H1 (cell line): ENCODE results near the gene NDUFB6. TPM values are rescaled to one million over a fixed set of nuclear protein-coding genes. Genes with fewer than 3 reads are reported as not detected.

Experiments used
- CTCF ChIA-PET: fragments of 300-600 bp; sonication (Branson Sonifier 250); formaldehyde crosslinking; loops from one replicate; lab custom pipeline; 2021; ENCODE audit not compliant: partially characterized antibody; lab: Charles Lee
- POLR2A ChIA-PET: fragments of 300-600 bp; sonication (Branson Sonifier 250); formaldehyde crosslinking; loops from one replicate; lab custom pipeline; 2021; ENCODE audit warnings: inconsistent platforms; ENCODE audit not compliant: partially characterized antibody; lab: Charles Lee
- DNase-seq, 2 experiments: peaks; one replicate each; pipeline versions ENCODE4 v3.0.0 to v3.0.0-alpha.2; 2010 to 2022; ENCODE audit warnings: low spot score in 2 of 2, low read depth in 1 of 2, mixed read lengths in 1 of 2
- FAIRE-seq: peaks from 2 replicates; lab custom pipeline; 2011; peaks lifted over from hg19 to GRCh38; lab: Jason Lieb, UNC
- H2AFZ ChIP-seq: 2 replicates; pipeline ENCODE4 v1.8.1; 2012; ENCODE audit warnings: low read length, inconsistent platforms
- H2AK5ac ChIP-seq: 2 replicates; pipeline ENCODE4 v1.6.1; 2013; ENCODE audit warnings: low read depth, low read length
- H2BK120ac ChIP-seq: replicated peaks from 2 replicates; pipeline ENCODE3; 2013; ENCODE audit warnings: low read depth, low read length, inconsistent platforms
- H2BK12ac ChIP-seq: 2 replicates; pipeline ENCODE4 v1.6.1; 2013; ENCODE audit warnings: low read depth, low read length
- H2BK15ac ChIP-seq: 2 replicates; pipeline ENCODE4 v1.6.1; 2013; ENCODE audit warnings: low read length
- H2BK20ac ChIP-seq: 2 replicates; pipeline ENCODE4 v1.6.1; 2013; ENCODE audit warnings: low read length
- H2BK5ac ChIP-seq: 2 replicates; pipeline ENCODE4 v1.6.1; 2013; ENCODE audit warnings: low read depth, low read length
- H3K14ac ChIP-seq: 2 replicates; pipeline ENCODE4 v1.6.1; 2013; ENCODE audit warnings: inconsistent platforms; ENCODE audit not compliant: insufficient read length
- H3K18ac ChIP-seq: 2 replicates; pipeline ENCODE4 v1.6.1; 2013; ENCODE audit warnings: low read length; ENCODE audit errors: extremely low read depth
- H3K23ac ChIP-seq: 2 replicates; pipeline ENCODE4 v1.6.1; 2013; ENCODE audit warnings: inconsistent platforms; ENCODE audit not compliant: insufficient read length
- H3K23me2 ChIP-seq: 2 replicates; pipeline ENCODE4 v1.6.1; 2013; ENCODE audit warnings: low read depth, low read length
- H3K27ac ChIP-seq: 2 replicates; pipeline ENCODE4 v1.6.1; 2011; ENCODE audit warnings: low read depth, low read length, inconsistent platforms
- H3K27me3 ChIP-seq, 4 experiments: replicated peaks in 1 of 4; 1 replicate in 1 of 4; 2 replicates in 3 of 4; pipeline versions ENCODE4 v1.6.1 to v1.8.1; 2011 to 2013; ENCODE audit warnings: low read length in 3 of 4, mild to moderate bottlenecking in 3 of 4, inconsistent platforms in 2 of 4, mixed read lengths in 2 of 4, moderate library complexity in 1 of 4; ENCODE audit not compliant: control insufficient read depth in 3 of 4, insufficient read depth in 3 of 4; ENCODE audit errors: extremely low read depth in 1 of 4
- H3K36me3 ChIP-seq, 4 experiments: 2 replicates each; pipeline versions ENCODE4 v1.6.1 to v1.8.1; 2011 to 2013; ENCODE audit warnings: mild to moderate bottlenecking in 4 of 4, low read length in 3 of 4, moderate library complexity in 2 of 4, control low read depth in 1 of 4, inconsistent platforms in 1 of 4; ENCODE audit not compliant: insufficient read depth in 4 of 4, control insufficient read depth in 2 of 4
- H3K4ac ChIP-seq: replicated peaks from 2 replicates; pipeline ENCODE3; 2013; ENCODE audit warnings: low read length, low read depth, mixed read lengths, inconsistent platforms; ENCODE audit not compliant: insufficient read length
- H3K4me1 ChIP-seq, 4 experiments: replicated peaks in 1 of 4; 1 replicate in 1 of 4; 2 replicates in 3 of 4; pipeline versions ENCODE4 v1.6.1 to v1.8.1; 2011 to 2013; ENCODE audit warnings: low read length in 3 of 4, inconsistent platforms in 2 of 4, mixed read lengths in 1 of 4; ENCODE audit not compliant: insufficient read depth in 4 of 4, control insufficient read depth in 3 of 4
- H3K4me2 ChIP-seq, 2 experiments: 2 replicates each; pipeline versions ENCODE4 v1.6.1 to v1.8.1; 2011 to 2013; ENCODE audit warnings: low read depth in 2 of 2, low read length in 2 of 2, control low read depth in 1 of 2, inconsistent platforms in 1 of 2, mild to moderate bottlenecking in 1 of 2; ENCODE audit not compliant: insufficient read depth in 1 of 2
- H3K4me3 ChIP-seq, 4 experiments: fragments of 200-600, 300-600 bp in 1 of 4; sonication (generic), shearing (Covaris generic), sonication (Bioruptor Twin) in 1 of 4; 2 replicates each; pipeline versions ENCODE4 v1.5.1 to v1.8.1; 2011 to 2016; ENCODE audit warnings: low read length in 4 of 4, low read depth in 3 of 4, control low read depth in 2 of 4, inconsistent platforms in 2 of 4, mild to moderate bottlenecking in 2 of 4, mixed read lengths in 1 of 4, moderate library complexity in 1 of 4; ENCODE audit not compliant: insufficient read depth in 2 of 4; ENCODE audit errors: extremely low read depth in 1 of 4
- H3K56ac ChIP-seq: replicated peaks from 2 replicates; pipeline ENCODE3; 2013; ENCODE audit warnings: low read depth, mild to moderate bottlenecking, mixed read lengths, low read length, inconsistent platforms; ENCODE audit not compliant: insufficient read length
- H3K79me1 ChIP-seq: 2 replicates; pipeline ENCODE4 v1.6.1; 2013; ENCODE audit warnings: low read depth, low read length, control low read depth
- H3K79me2 ChIP-seq, 2 experiments: 2 replicates each; pipeline versions ENCODE4 v1.6.1 to v1.8.1; 2012 to 2013; ENCODE audit warnings: low read length in 2 of 2, mild to moderate bottlenecking in 2 of 2, inconsistent platforms in 1 of 2; ENCODE audit not compliant: insufficient read depth in 2 of 2, control insufficient read depth in 1 of 2
- H3K9ac ChIP-seq, 4 experiments: replicated peaks in 1 of 4; 1 replicate in 1 of 4; 2 replicates in 3 of 4; pipeline versions ENCODE4 v1.6.1 to v1.8.1; 2011 to 2013; ENCODE audit warnings: low read depth in 3 of 4, low read length in 3 of 4, control low read depth in 2 of 4, mild to moderate bottlenecking in 2 of 4, moderate library complexity in 2 of 4, inconsistent platforms in 1 of 4; ENCODE audit errors: extremely low read depth in 1 of 4
- H3K9me3 ChIP-seq, 2 experiments: 2 replicates each; pipeline versions ENCODE4 v1.6.1 to v1.8.1; 2012 to 2013; ENCODE audit warnings: mild to moderate bottlenecking in 2 of 2, moderate library complexity in 2 of 2, control low read depth in 1 of 2, inconsistent platforms in 1 of 2, low read depth in 1 of 2, low read length in 1 of 2, mixed read lengths in 1 of 2; ENCODE audit not compliant: insufficient read depth in 2 of 2
- H4K20me1 ChIP-seq, 2 experiments: replicated peaks in 1 of 2; 2 replicates each; pipeline versions ENCODE3 to v1.8.1; 2011 to 2013; ENCODE audit warnings: inconsistent platforms in 2 of 2, low read length in 2 of 2, mild to moderate bottlenecking in 1 of 2; ENCODE audit not compliant: insufficient read depth in 2 of 2, control insufficient read depth in 1 of 2
- H4K5ac ChIP-seq: 2 replicates; pipeline ENCODE4 v1.6.1; 2013; ENCODE audit warnings: low read length, low read depth, mixed read lengths, inconsistent platforms; ENCODE audit not compliant: insufficient read length
- H4K8ac ChIP-seq: 2 replicates; pipeline ENCODE4 v1.8.0; 2013; ENCODE audit warnings: mild to moderate bottlenecking, moderate library complexity, low read length, inconsistent platforms; ENCODE audit not compliant: insufficient read depth; ENCODE audit errors: extremely low read depth
- H4K91ac ChIP-seq: replicated peaks from 2 replicates; pipeline ENCODE3; 2013; ENCODE audit warnings: low read length, mixed read lengths, inconsistent platforms; ENCODE audit not compliant: insufficient read length
- CHD2 ChIP-seq: IDR thresholded peaks from 2 replicates; pipeline ENCODE4 v1.6.1; 2012; ENCODE audit warnings: low read length, improper control_type of control experiment
- CTBP2 ChIP-seq: IDR thresholded peaks from 2 replicates; pipeline ENCODE4 v1.7.0; 2011; ENCODE audit warnings: borderline replicate concordance, mild to moderate bottlenecking, moderate library complexity, mixed read lengths, low read length; ENCODE audit not compliant: insufficient read depth, insufficient read length
- EGR1 ChIP-seq: IDR thresholded peaks from 2 replicates; pipeline ENCODE4 v1.6.1; 2011; ENCODE audit warnings: low read depth, low read length, borderline replicate concordance
- EZH2 ChIP-seq: fragments of 200-600 bp; sonication (generic); IDR thresholded peaks from 2 replicates; pipeline ENCODE4 v1.7.1; 2012; ENCODE audit warnings: low read depth, mild to moderate bottlenecking, moderate library complexity, low read length, inconsistent platforms; ENCODE audit not compliant: severe bottlenecking
- FOSL1 ChIP-seq: IDR thresholded peaks from 2 replicates; pipeline ENCODE4 v1.6.1; 2011; ENCODE audit warnings: mild to moderate bottlenecking, low read depth, low read length, moderate library complexity; ENCODE audit not compliant: insufficient read depth
- HDAC6 ChIP-seq: IDR thresholded peaks from one replicate; pipeline ENCODE4 v1.7.1; 2012; ENCODE audit warnings: low read depth, mild to moderate bottlenecking, inconsistent platforms, low read length, moderate library complexity
- POLR2A ChIP-seq, 2 experiments: IDR thresholded peaks; 1 replicate in 1 of 2; 2 replicates in 1 of 2; pipeline ENCODE4 v1.6.1; 2011; ENCODE audit warnings: low read depth in 2 of 2, low read length in 2 of 2, mild to moderate bottlenecking in 2 of 2; ENCODE audit errors: control extremely low read depth in 1 of 2
- POU5F1 ChIP-seq: IDR thresholded peaks from 2 replicates; pipeline ENCODE4 v1.6.1; 2011; ENCODE audit warnings: low read depth, mild to moderate bottlenecking, low read length, moderate library complexity
- RFX5 ChIP-seq: IDR thresholded peaks from 2 replicates; pipeline ENCODE4 v1.6.1; 2011; ENCODE audit warnings: low read depth, low read length, improper control_type of control experiment, borderline replicate concordance
- RXRA ChIP-seq: IDR thresholded peaks from 2 replicates; pipeline ENCODE4 v1.6.1; 2011; ENCODE audit warnings: low read depth, mild to moderate bottlenecking, low read length, moderate library complexity; ENCODE audit not compliant: insufficient read depth
- SIN3A ChIP-seq, 2 experiments: IDR thresholded peaks in 1 of 2; conservative IDR thresholded peaks in 1 of 2; 2 replicates each; pipeline ENCODE4 v1.6.1; 2011 to 2012; ENCODE audit warnings: low read length in 2 of 2, improper control_type of control experiment in 1 of 2, low read depth in 1 of 2, mild to moderate bottlenecking in 1 of 2
- SP2 ChIP-seq: IDR thresholded peaks from 2 replicates; pipeline ENCODE4 v1.6.1; 2012; ENCODE audit warnings: mild to moderate bottlenecking, low read length, inconsistent platforms
- YY1 ChIP-seq: IDR thresholded peaks from 2 replicates; pipeline ENCODE4 v1.6.1; 2011; ENCODE audit warnings: low read depth, mild to moderate bottlenecking, low read length
- ZNF274 ChIP-seq: IDR thresholded peaks from 2 replicates; pipeline ENCODE4 v1.7.0; 2012; ENCODE audit warnings: low read length, borderline replicate concordance; ENCODE audit errors: extremely low read depth
- WGBS, 2 experiments: shearing (Covaris generic) in 1 of 2; methylation state at CpG; one replicate each; pipeline versions ENCODE4 v1.1.6 to v1.1.7; 2013 to 2015; ENCODE audit warnings: low lambda C conversion rate in 2 of 2, mixed read lengths in 2 of 2, inconsistent platforms in 1 of 2, low coverage in 1 of 2, missing lambda C conversion rate in 1 of 2; ENCODE audit not compliant: insufficient replicate concordance in 2 of 2, insufficient coverage in 1 of 2, insufficient read length in 1 of 2; ENCODE audit errors: extremely low coverage in 1 of 2, missing lambda C conversion rate in 1 of 2; 5-methylcytosine and 5-hydroxymethylcytosine counted together
- polyA plus RNA-seq, 7 experiments: library from polyadenylated mRNA; depleted of rRNA in 3 of 7; stranded (reverse) in 5 of 7; unstranded in 2 of 7; fragments of >200 nt in 5 of 7; fragments of 200-250 nt in 2 of 7; gene quantifications; 1 replicate in 5 of 7; 2 replicates in 1 of 7; 4 replicates in 1 of 7; pipeline versions ENCODE4 v1.2.1 to v1.2.3, GENCODE V29; 2011 to 2013; ENCODE audit warnings: missing spikeins in 2 of 7, mixed read lengths in 2 of 7
- total RNA-seq: library from RNA; stranded (reverse); fragmentation: NEBNext Ultra II Directional; extraction: Animal tissue kit (Norgen Biotek cat#: 25700); gene quantifications from 2 replicates; pipeline ENCODE4 v1.2.1, GENCODE V29; 2021

The NDUFB6 gene
- total and polyA plus RNA-seq, 2 of the 8 experiments (the other 6 are each of a cell fraction or from before 2014, with no cell fraction given) = 55.8 to 61.4 TPM

- 67% methylated on average over 1 of the region's 1 CpG; no CpG with 5 or more reads in 1 of the 2 experiments for WGBS, 2 experiments
- TF ChIP-seq RXRA = no peak
- no peak for TF ChIP-seq SIN3A (conservative IDR thresholded peaks at IDR 0.05 in 1 of 2, IDR thresholded peaks at IDR 0.05 in 1 of 2; ENCODE audit: low read depth in 1 of 2, low read length in 2 of 2)
- TF ChIP-seq POU5F1 = no peak
- TF ChIP-seq POLR2A (IDR thresholded peaks at IDR 0.05; ENCODE audit: control extremely low read depth in 1 of 2, low read depth in 2 of 2, low read length in 2 of 2) = no peak
- no peak for TF ChIP-seq HDAC6
- TF ChIP-seq YY1 = no peak
- no peak for TF ChIP-seq ZNF274
- no peak for TF ChIP-seq RFX5
- TF ChIP-seq EZH2 = no peak
- TF ChIP-seq CTBP2 = no peak
- TF ChIP-seq FOSL1 = no peak
- TF ChIP-seq EGR1 = no peak
- no peak for TF ChIP-seq SP2
- no peak for TF ChIP-seq CHD2
Observed at GRCh38 chr9:32508728-32509127, 64.2 kb downstream of the NDUFB6 start.

More at GRCh38 chr9:32508728-32509127, 64.2 kb downstream of the NDUFB6 start:
- H3K18ac ChIP-seq = peak overlapping the region; percentile 60; the same call in 1 of the 2 replicates
- no peak overlapping the region for H3K9ac ChIP-seq
- CTCF ChIA-PET = interaction anchor here (1.0 to 4.0 kb wide), 7 partner anchors 17 to 129 kb away, joined by 3 to 20 read pairs (median 4); partner anchors contain the start of gene RIGI
- H2AFZ ChIP-seq = no peak overlapping the region
- DNase-seq (peak in 1 of 2 experiments; percentile 48), FAIRE-seq (no peak)
- H3K79me2 ChIP-seq = no peaks in the 10 kb centered on the region
- no peak overlapping the region for H2AK5ac ChIP-seq
- no peak overlapping the region for H2BK20ac ChIP-seq
- no peak overlapping the region for H3K14ac ChIP-seq
- H4K8ac ChIP-seq = peak overlapping the region; percentile 85; the same call in 1 of the 2 replicates
- H3K9me3 ChIP-seq = no peaks in the 10 kb centered on the region
- no peak overlapping the region for H3K23ac ChIP-seq
- no peaks in the 10 kb centered on the region for H3K36me3 ChIP-seq
- no peak overlapping the region for H2BK120ac ChIP-seq
- H3K27ac ChIP-seq = no peak overlapping the region
- H3K23me2 ChIP-seq = no peaks in the 10 kb centered on the region
- POLR2A ChIA-PET = interaction anchor here (0.6 to 1.5 kb wide), 2 partner anchors 17 to 62 kb away, joined by 3 to 4 read pairs; no protein-coding TSS in a partner anchor
- H3K56ac ChIP-seq = no peak overlapping the region
- H3K4me2 ChIP-seq = peak overlapping the region in 1 of 2 experiments; percentile 51; a peak in 2 of 4 replicates
- no peak overlapping the region for H3K4me3 ChIP-seq
- H4K5ac ChIP-seq = no peak overlapping the region
- H3K79me1 ChIP-seq = no peaks in the 10 kb centered on the region
- no peaks in the 10 kb centered on the region for H3K27me3 ChIP-seq
- 0 out of 2 replicates have a peak overlapping the region, but pooled peaks have one; percentile 32 for H2BK5ac ChIP-seq
- peaks cover 0 to 10% (median 4%) of the 10 kb centered on the region in 4 experiments; a peak in 5 of 7 replicates for H3K4me1 ChIP-seq
- H4K20me1 ChIP-seq = no peaks in the 10 kb centered on the region
- H2BK15ac ChIP-seq = no peak overlapping the region
- no peak overlapping the region for H2BK12ac ChIP-seq
- H4K91ac ChIP-seq = no peak overlapping the region
- H3K4ac ChIP-seq = no peak overlapping the region
